HG03139 (cell line): ENCODE measurements around the gene HIGD1A.

Experiments used
- ATAC-seq: cut with Tn5 transposase; IDR thresholded peaks from one replicate; pipeline ENCODE4 v1.9.1; 2021; ENCODE audit not compliant: unreplicated experiment

The HIGD1A gene

GRCh38 chr3:42804106-42804830 lies at the start of gene HIGD1A:
TSS of gene HIGD1A (minus strand) at chr3:42804490. CDS start at chr3:42794253, 10,237 bp downstream.
- ATAC-seq: peak; percentile 99

GRCh38 chr3:42853739-42854302 lies 49.5 kb upstream of the HIGD1A start:
- no peak for ATAC-seq

GRCh38 chr3:42853056-42853455 lies 48.8 kb upstream of the HIGD1A start:
- no peak for ATAC-seq

- no peak for ATAC-seq
These were observed 48.2 kb upstream of the HIGD1A start for GRCh38 chr3:42852441-42852840.

GRCh38 chr3:42851228-42851834 lies 47.0 kb upstream of the HIGD1A start:
- no peak for ATAC-seq

- ATAC-seq: no peak
These were observed 46.0 kb upstream of the HIGD1A start for GRCh38 chr3:42850263-42850662.

GRCh38 chr3:42849017-42849416 lies 44.7 kb upstream of the HIGD1A start:
- ATAC-seq: no peak

GRCh38 chr3:42847731-42848130 lies 43.4 kb upstream of the HIGD1A start:
- no peak for ATAC-seq

GRCh38 chr3:42846685-42847522 lies 42.6 kb upstream of the HIGD1A start:
- no peak for ATAC-seq

GRCh38 chr3:42844815-42845214 lies 40.5 kb upstream of the HIGD1A start:
- ATAC-seq: no peak

- ATAC-seq: no peak
These were observed 40.1 kb upstream of the HIGD1A start for GRCh38 chr3:42844412-42844713.

- no peak for ATAC-seq
These were observed 39.6 kb upstream of the HIGD1A start for GRCh38 chr3:42843713-42844411.

- no peak for ATAC-seq
These were observed 37.0 kb upstream of the HIGD1A start for GRCh38 chr3:42841332-42841731.

GRCh38 chr3:42839616-42840015 lies 35.3 kb upstream of the HIGD1A start:
- ATAC-seq: peak; percentile 90

GRCh38 chr3:42838571-42838970 lies 34.3 kb upstream of the HIGD1A start:
- ATAC-seq: no peak

- ATAC-seq: no peak
These were observed 32.1 kb upstream of the HIGD1A start for GRCh38 chr3:42836150-42837123.

GRCh38 chr3:42831321-42831713 lies 27.0 kb upstream of the HIGD1A start:
- no peak for ATAC-seq

GRCh38 chr3:42830437-42831320 lies 26.4 kb upstream of the HIGD1A start:
- ATAC-seq: no peak
